GM21825 (cell line): ENCODE results near the gene LRRC45.

Experiments used
- ATAC-seq: cut with Tn5 transposase; IDR thresholded peaks from one replicate; pipeline ENCODE4 v1.9.1; 2021; ENCODE audit warnings: mild to moderate bottlenecking, moderate library complexity; ENCODE audit not compliant: unreplicated experiment

The LRRC45 gene

DNA sequence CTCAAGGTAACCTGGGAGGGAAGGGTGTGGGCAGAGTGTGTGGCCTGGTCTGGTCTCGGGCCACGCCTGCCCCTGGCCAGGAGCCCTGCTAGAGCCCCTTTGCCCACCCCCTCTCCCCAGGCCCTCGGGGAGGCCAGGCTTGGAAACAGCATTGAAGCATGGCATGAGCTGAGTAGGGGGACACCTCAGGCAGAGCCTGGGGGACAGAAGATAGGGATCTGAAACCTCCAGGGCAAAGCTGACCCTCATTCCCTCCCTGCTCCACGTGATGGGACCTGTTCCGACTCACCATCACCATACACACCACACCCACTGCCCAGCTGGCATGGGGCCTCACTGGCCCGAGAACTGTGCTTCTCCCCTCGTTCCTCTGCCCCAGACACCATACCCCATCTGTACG, 26.0 kb downstream of the LRRC45 start:
- no peak for ATAC-seq

DNA sequence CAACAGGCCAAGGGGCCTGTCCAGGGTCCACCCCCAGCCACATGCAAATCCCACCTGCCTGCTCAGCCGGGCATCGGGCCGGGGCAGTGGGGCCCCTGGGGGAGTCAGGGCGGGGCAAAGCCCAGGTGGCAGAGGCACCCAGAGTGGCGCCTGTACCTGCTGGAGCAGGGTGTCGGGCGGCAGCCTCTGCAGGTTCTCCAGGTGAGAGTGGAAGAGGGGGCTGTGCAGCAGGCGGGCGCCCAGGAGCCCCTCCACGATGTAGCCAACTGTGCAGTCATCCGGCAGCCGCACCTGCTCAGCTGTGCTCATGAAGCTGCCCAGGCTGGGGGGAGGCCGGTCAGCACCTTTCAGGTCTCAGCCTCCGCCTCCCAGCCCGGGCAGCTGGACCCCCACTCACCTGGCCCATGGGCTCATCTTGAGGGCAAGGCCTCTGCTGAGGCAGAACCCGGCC, 26.4 kb downstream of the LRRC45 start:
- no peak for ATAC-seq

DNA sequence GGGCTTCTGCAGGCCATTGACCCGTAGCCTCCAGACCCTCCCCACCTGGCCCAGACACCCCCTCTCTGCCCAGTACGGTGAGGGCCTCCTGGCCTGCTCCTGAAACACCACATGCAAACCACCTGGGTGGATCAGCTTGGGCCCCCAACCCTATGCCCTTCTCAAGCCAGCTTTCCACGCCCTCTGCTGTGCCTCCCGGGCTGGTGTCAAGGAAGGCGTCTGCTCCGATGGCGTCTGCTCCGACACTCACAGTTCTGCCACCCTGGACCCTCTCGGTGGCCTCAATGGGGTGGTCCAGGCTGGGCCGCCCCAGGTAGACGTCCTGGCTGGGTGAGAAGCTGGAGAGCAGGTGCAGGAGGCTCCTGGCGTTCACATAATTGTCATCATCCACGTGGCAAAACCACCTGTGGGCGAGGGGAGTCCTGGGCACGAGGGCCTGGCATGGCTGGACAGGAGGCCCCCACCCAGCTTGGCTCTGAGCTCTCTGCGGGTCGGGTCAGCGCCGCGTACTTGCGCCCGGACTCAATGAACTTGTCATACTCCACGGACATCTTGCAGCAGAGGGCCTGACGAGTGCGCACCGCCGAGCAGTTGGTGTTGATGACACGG, 27.2 kb downstream of the LRRC45 start:
- ATAC-seq, result no peak

DNA sequence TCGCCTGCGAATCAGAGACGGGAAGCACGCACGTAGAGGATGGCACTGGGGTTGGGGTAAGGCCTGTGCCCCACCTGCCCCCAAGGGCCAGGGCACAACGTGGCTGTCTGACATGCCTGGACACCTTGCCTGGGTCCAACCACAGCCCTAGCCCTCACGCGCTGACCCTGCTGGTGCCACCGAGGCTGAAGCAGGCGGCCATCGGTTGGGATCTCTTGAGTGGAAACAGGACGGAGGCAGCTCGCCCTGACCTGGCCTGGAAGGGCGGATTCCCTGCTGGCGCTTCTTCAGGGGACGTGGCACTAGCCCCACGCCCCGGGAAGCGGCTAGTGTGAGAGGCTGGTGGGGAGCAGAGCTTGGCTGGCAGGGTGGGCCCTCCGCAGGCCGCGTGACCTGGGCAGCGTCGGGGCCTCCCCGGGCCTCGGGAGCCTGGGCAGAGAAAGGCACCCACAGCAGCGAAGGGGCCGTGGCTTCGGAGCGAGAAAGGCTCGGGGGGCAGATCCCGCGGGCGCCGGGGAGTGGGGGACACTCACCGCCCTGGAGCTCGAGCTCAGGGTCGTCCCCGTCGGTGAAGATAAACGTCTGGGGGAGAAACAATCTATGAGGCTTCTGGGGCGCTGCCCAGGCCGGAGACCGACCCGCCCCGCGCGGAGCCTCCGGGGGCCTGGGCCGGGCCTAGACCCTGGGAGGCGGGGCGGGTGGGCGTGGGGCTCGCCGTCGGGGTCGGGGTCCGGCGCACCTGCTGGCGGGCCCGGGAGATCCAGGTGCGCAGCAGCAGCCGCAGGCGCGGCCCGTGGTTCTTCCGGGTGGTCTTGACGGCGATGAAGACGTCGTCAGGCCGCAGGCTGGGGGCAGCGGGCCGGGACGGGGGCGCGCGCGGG, 27.9 kb downstream of the LRRC45 start:
- ATAC-seq, result no peak

DNA sequence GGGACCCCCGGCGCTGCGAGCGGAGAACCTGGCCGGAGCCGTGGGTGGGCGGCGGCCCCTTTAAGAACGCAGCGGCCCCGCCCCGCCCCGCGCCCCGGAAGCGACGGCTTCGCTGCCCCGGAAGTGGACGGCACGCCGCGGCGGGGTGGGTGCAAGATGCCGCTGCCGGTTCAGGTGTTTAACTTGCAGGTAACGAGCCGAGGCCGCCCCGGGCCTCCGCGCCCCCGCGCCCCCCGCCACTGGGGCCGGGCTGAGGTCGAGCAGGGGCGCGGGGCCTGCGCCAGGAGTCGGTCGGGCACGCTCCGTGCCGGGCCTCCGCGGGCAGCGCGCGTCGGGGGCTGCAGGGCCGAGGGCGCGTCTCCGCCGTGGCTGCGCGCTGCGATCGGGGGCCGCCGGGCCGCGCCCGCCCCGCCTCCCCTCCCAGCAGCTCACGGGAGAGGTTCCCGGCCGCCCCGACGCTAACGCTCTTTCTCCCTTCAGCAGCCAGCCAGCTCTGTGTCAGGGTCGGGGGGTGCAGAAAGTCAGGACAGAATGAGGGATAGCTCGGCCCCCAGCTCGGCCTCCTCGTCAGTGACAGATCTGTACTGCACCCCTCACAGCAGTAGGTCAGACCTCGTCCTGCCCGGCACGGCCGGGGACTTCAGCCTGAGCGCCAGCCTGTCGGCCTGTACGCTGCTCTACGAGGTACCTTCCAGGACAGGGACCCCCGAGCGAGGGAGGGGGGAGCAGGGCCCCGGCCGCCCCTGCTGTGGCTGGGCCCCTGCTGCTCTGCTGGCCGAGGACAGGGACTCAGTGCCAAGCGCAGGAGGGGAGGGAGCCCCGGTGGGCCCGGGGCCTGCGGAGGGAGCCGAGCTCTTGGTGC, 28.9 kb downstream of the LRRC45 start, which contains the start of the genes GPS1 and RFNG:
TSS of gene GPS1 (plus strand) at position 123 of the 862 bp plus-strand sequence. CDS start at position 157, 34 bp downstream.
TSS of gene RFNG (minus strand) at position 36 of the 862 bp plus-strand sequence. CDS start 45 bp downstream, outside the sequence.
- peak; percentile 45 for ATAC-seq

DNA sequence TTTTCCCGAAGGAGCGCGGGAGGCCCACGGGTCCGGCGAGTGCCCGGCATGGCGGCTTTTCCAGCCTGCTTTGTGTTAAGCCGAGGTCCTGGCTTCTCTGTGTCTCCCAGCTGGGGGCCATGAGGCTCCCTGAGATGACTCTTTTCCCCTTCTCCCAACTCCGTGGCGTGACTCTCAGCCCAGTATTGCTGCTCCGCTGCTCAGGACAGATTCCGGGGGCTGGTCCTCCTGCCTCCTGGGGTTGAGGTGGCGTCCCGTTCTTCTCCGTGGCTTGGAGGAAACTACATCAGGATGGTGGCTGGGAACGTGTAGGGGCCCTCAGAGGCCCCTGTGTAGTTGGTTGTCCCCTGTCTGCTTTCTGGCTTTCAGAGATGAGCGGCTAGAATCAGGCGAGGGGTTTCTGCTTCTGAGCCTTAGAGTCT, 29.5 kb downstream of the LRRC45 start:
- no peak for ATAC-seq

DNA sequence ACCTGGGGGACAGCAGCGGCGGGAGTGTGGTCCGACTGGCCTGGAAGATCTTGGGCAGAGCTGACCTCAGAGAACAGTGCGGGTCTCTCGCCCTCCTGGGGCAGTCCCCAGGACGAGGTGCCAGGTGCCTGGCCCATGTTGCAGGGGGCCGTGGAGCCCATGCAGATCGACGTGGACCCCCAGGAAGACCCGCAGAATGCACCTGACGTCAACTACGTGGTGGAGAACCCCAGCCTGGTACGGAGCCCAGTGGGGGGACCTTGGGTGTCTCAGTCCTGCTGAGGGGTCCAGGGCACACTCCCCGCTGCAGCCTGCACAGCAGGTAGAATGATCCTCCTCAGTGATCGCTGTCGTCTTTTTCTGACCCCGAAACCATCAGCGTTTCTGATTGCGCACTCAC, 30.0 kb downstream of the LRRC45 start:
- no peak for ATAC-seq

DNA sequence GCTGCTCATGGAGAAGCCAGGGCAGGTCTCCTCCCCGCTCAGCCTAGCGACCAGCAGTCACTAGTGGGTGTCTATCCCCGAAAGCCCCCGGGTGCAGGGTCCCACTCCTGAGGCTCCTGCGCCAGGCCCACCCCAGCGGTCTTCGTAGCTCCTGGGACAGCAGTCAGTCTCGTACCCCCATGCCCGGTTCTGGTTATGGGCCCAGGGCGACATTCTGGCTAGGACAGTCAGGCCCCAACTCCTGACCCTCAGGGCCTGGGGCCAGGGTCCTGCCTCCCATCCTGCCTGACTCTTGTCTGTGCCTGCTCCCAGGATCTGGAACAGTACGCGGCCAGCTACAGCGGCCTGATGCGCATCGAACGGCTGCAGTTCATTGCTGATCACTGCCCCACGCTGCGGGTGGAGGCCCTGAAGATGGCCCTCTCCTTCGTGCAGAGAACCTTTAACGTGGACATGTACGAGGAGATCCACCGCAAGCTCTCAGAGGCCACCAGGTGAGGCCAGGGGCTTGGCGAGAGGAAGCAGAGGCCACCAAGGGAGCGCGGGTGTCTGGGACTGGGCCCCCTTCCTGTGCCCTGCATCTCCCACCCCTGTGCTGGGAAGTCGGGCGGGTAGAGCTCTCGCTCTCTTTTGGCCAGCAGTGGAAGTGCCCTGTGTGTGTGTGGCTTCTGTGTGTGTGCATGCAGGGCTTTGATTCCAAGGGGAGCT, 30.6 kb downstream of the LRRC45 start:
- ATAC-seq, result no peak

DNA sequence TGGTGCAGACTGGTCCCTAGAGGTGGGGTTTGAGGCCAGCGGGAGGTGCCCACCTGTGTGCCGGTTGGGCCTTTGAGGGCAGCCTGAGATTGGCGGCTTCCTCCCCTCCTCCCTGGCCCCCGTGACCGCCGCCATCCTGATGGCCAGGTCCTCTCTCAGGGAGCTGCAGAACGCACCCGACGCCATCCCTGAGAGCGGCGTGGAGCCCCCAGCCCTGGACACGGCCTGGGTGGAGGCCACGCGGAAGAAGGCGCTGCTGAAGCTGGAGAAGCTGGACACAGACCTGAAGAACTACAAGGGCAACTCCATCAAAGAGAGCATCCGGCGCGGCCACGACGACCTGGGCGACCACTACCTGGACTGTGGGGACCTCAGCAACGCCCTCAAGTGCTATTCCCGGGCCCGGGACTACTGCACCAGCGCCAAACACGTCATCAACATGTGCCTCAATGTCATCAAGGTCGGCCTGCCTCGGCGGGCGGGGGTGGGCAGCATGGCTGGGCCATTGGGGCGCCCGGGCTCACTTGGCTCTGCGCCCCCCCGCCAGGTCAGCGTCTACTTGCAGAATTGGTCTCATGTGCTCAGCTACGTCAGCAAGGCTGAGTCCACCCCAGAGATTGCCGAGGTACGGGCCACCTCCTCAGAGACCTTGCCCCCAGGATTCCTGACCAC, 31.4 kb downstream of the LRRC45 start:
- ATAC-seq, result no peak

DNA sequence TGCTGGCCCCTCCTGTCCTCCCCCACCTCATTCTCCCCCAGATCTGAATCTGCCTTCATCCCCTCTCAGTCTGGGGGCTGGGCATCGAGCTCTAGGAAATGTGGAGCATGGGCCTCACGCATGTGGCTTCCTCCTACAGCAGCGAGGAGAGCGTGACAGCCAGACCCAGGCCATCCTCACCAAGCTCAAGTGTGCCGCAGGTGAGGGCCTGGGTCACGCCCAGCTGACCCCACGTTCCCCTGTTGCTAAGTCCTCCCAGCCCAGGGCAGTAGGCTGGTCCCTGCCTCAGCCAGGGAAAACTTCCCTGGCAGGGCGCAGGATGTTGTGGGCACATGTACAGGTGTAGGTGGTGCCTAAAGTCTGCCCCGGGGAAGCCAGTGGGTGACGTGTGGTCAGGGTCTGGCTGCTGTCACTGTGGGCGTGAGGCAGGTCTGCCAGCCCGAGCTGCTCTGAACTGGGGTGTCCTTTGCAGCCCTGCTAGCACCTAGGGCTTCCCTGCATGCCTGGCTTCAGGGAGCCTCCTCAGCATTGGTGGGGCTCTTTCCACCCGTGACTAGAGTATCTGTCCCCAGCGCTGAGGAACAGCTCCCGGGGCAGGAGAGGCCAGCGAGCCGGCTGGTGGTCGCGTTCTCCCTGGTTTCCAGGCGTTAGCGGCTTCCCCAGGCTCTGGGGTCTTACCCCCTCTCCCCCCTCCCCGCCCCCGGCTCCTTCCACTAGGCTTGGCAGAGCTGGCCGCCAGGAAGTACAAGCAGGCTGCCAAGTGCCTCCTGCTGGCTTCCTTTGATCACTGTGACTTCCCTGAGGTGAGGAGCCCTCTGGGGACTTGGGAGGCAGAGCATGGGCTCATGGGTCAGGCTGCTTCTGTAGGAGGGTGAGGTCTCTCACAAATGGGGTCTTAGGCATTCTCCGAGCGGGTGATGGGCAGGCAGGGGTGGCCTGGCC, 32.2 kb downstream of the LRRC45 start:
- no peak for ATAC-seq

DNA sequence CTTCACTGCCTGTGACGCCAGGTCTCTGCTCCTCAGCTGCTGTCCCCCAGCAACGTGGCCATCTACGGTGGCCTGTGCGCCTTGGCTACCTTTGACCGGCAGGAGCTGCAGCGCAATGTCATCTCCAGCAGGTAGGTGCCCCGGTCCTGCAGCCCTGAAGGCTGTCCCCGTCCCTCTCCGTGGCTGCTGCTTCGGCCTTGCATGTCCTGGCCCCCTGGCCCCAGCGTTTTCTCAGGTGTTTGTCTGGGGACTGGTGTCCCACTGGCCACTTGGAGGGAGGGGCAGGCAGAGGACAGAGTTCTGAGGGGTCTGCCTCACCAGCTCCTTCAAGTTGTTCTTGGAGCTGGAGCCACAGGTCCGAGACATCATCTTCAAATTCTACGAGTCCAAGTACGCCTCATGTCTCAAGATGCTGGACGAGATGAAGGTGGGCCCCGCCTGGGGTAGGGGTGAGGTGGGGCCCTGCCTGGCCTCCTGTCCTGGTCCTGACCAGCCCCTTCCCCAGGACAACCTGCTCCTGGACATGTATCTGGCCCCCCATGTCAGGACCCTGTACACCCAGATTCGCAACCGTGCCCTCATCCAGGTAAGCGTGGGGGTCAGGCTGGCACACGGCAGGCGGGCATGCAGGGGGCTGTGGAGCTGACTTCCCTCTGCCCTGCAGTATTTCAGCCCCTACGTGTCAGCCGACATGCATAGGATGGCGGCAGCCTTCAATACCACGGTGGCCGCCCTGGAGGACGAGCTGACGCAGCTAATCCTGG, 33.0 kb downstream of the LRRC45 start:
- no peak for ATAC-seq

DNA sequence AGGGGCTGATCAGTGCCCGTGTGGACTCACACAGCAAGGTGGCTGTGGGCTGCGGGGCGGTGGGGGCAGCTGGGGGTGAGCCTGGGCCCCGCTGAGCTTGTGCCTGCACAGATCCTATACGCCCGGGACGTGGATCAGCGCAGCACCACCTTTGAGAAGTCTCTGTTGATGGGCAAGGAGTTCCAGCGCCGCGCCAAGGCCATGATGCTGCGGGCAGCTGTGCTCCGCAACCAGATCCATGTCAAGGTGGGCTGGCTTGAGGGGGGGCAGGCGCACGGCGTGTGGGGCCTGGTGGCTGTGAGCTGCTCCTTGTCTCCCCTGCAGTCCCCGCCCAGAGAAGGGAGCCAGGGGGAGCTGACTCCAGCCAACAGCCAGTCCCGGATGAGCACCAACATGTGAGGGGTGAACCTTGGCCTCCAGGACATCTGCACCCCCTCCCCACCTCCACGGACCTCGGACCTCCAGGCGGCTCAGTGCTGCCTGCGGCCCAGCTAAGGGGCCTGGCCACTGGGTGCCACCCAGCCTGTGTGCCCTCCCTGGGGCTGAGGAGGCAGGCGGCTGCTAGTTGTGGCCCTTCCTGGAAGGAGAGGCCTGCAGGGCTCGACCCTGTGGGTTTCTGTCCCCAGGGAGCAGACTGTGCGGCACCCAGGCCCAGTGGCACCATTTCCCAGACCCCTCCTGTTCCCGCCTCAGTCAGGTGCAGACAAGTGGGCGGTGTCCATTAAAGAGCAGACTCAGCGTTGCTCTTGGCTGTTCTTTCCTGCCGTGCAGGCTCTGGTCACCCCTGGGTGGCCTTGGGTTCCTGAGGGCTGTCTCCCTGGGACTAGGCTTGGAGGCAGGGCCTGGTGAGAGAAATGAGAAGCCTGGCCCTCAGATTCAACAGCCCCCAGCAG, 33.9 kb downstream of the LRRC45 start:
- no peak for ATAC-seq

DNA sequence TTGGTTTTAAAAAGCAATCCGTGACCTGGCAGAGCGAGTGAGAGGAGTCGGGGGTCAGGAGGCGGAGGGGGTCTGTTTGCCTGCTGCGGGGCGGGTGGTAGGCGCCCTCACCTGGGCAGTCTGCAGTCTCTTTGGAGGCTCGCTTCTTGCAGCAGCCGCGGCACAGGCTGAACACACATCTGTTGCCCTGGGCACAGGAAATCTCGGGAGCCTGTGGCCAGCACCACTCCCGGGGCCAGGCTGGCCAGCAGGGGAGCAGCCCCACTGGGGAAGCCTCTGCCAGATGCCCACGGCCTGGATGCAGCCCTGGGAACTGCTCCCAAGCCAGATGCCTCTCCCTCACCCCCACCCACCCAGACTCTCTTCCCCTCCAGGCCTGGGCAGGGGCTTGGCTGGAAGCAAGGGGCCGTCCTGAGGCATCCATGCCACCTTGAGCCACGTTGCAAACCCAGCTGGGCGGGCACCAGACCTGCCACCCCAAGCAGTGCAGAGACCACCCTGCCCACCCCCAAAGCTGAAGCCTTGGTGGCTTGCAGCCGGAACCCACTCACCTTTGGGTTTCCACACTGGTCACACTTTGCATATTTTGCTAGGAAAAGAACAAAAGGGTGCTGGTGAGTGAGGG, 35.2 kb downstream of the LRRC45 start:
- no peak for ATAC-seq

DNA sequence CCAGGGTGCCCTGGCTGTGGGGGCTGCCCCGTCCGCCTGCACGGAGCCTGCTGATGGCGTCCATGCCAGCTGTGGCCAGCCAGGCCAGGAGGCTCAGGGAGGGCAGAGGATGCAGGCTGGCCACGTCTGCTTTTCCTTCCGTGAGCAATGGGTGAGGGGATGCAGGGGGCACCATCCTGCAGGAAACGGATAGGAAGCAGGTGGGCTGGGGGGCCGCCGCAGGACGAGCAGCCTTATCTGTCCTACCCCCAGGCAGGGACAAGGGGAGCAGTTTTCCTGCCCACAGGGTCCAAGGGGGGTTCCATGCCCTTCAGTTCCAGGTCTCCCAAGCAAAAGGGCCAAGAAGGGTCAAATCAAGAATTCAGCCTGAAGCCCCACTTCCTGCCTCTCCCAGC, 35.7 kb downstream of the LRRC45 start:
- ATAC-seq, result no peak

DNA sequence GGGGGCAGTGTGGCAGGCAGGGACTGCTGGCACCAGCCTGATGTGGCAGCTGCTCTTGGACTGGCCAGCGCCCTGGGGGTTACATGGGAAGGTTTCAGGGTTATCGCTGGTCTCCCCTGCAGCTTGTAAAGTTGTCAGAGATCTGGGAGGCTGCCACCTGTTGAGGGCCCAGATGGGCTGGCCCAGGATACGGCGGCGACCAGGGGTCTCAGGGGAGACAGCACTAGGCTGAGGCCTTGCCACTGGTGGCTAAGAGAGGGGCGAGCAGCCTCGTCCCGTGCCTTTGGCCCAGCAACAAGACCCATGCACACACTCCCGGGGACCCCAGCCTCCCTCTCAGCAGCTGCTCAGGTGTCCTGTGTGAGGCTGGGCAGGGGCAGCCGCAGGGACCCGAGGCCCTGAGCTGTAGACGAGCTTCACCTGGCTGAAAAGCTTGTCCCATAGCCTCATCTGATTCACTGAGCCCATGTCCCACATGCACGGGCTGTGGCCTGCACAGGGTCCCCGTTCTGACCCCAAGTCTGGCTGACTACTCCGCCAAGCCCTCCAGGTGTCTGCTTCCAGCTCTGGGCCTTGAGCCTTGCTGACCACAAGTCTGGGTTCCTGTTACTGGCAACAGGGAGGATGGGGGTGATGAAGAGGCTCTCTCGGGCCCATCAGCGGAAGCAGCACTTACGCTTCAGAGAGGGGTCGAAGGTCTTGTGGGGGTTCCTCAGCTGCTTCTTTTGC, 36.3 kb downstream of the LRRC45 start:
- no peak for ATAC-seq

DNA sequence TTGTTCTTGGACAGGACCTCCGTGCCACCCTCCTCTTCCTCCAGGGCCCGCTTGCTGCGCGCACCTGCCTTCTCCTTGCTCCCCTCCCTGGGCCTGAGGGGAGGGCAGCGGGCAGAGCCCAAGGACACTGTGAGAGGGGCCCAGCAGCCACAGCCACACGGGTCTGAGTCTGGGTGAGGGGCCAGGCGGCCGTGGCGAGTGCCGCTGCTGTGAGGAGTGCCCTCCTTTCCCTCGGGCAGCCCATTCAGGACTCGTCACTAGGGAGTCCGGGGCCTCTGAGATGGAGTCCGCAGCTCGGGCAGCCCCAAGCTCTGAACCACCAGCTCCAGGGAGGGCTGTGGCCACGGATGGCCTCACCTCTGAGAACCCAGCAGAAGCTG, 36.9 kb downstream of the LRRC45 start:
- ATAC-seq, result no peak
